Measurements from ENCODE around the gene PEAK3. TPM values are rescaled to one million over a fixed set of nuclear protein-coding genes. Genes with fewer than 3 reads are reported as not detected.

The PEAK3 gene
- total and polyA plus RNA-seq, 12 donors: 0.05 to 3.2 (median 1.2) TPM; not detected in 1

- Histone ChIP-seq H3K27ac (no peak overlapping the region), H3K27me3 (peaks cover 46% of the 10 kb centered on the region), H3K9me3 (replicated peaks in 1 of 3) (no peaks in the 10 kb centered on the region), H3K4me3 (no peak overlapping the region), H3K36me3 (replicated peaks in 1 of 2) (peaks cover 0 to 15% of the 10 kb centered on the region in 2 donors), H3K4me1 (replicated peaks in 1 of 2) (peaks cover 0 to 41% of the 10 kb centered on the region in 2 donors)
- WGBS, 4 donors: 6 to 10% (median 8%) methylated on average over 13 to 125 of the region's 125 CpGs
- no peak for DNase-seq
- intact Hi-C loops (cut with DNase I): no loop called here
- TF ChIP-seq POLR2A (IDR thresholded peaks at IDR 0.05) (no peak), CTCF (IDR thresholded peaks at IDR 0.05) (no peak)
These were observed 30.6 kb downstream of the PEAK3 start for GRCh38 chr19:2251106-2252054.

DNA sequence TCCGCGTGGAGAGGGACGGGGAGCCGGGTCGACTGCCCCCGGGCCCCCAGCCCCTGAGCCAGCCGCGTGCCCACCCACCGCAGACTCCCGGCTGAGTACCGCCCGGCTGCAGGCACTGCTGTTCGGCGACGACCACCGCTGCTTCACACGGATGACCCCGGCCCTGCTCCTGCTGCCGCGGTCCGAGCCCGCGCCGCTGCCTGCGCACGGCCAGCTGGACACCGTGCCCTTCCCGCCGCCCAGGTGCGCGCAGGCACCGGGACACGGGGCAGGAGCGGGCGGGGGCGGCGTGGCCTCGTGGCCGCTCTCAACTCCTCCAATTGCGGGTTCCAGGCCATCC lies 31.2 kb downstream of the PEAK3 start:
- Histone ChIP-seq H3K36me3 (replicated peaks in 1 of 2) (peaks cover 0 to 21% of the 10 kb centered on the region in 2 donors), H3K27ac (no peak overlapping the region), H3K27me3 (peaks cover 46% of the 10 kb centered on the region), H3K9me3 (replicated peaks in 1 of 3) (no peaks in the 10 kb centered on the region), H3K4me3 (no peak overlapping the region), H3K4me1 (replicated peaks in 1 of 2) (peaks cover 0 to 41% of the 10 kb centered on the region in 2 donors)
- TF ChIP-seq POLR2A (IDR thresholded peaks at IDR 0.05): no peak
- no peak for TF ChIP-seq CTCF (IDR thresholded peaks at IDR 0.05)
- 0 to 11% (median 10%) methylated on average over 1 to 40 of the region's 40 CpGs; no CpG with 5 or more reads in 1 of the 4 donors for WGBS, 4 donors
- intact Hi-C loops (cut with DNase I): no loop called here
- DNase-seq: no peak

GRCh38 chr19:2249880-2250765 lies 31.9 kb downstream of the PEAK3 start:
- intact Hi-C loops (cut with DNase I): no loop called here
- peaks cover 0 to 41% of the 10 kb centered on the region in 2 donors for H3K4me1 ChIP-seq (replicated peaks in 1 of 2)
- peak in 1 of 7 donors; percentile 22 for DNase-seq
- WGBS, 4 donors: 20 to 32% (median 26%) methylated on average over 11 to 43 of the region's 43 CpGs
- no peak overlapping the region for H3K27ac ChIP-seq
- H3K4me3 ChIP-seq: no peak overlapping the region
- H3K36me3 ChIP-seq (replicated peaks in 1 of 2): peaks cover 0 to 27% of the 10 kb centered on the region in 2 donors
- peaks cover 46% of the 10 kb centered on the region for H3K27me3 ChIP-seq
- no peaks in the 10 kb centered on the region for H3K9me3 ChIP-seq (replicated peaks in 1 of 3)
- TF ChIP-seq POLR2A (IDR thresholded peaks at IDR 0.05): no peak
- no peak for TF ChIP-seq CTCF (IDR thresholded peaks at IDR 0.05)
